Upper lobe of left lung (tissue), 6 donors: ENCODE results near the gene PKDCC. TPM values are rescaled to one million over a fixed set of nuclear protein-coding genes. Genes with fewer than 3 reads are reported as not detected.
"Not testable (repeated sequence)": the region's sequence is repeated elsewhere in the genome, so short reads cannot be mapped to it uniquely, and the experiment has no call there.

Source experiments
- ATAC-seq, 2 donors: fragments of 200-7000 bp; cut with Tn5 transposase; one replicate each; pipeline ENCODE4 v1.9.1; 2022; ENCODE audit warnings: mild to moderate bottlenecking in 2 of 2, moderate library complexity in 2 of 2; ENCODE audit not compliant: low FRiP score in 2 of 2
- DNase-seq, 2 donors: peaks; one replicate each; pipeline ENCODE4 v3.0.0-alpha.2; 2019 to 2020
- H3K27ac ChIP-seq, 4 donors: fragments of 200-600 bp; sonication (generic); one replicate each; pipeline ENCODE4 v1.5.1; 2016 to 2019
- H3K27me3 ChIP-seq, 4 donors: fragments of 200-600 bp; sonication (generic); one replicate each; pipeline ENCODE4 v1.5.1; 2017 to 2019
- H3K36me3 ChIP-seq, 4 donors: fragments of 200-600 bp; sonication (generic); one replicate each; pipeline ENCODE4 v1.5.1; 2016 to 2019
- H3K4me1 ChIP-seq, 4 donors: fragments of 200-600 bp; sonication (generic); one replicate each; pipeline ENCODE4 v1.5.1; 2018 to 2019
- H3K4me3 ChIP-seq, 4 donors: fragments of 200-600 bp; sonication (generic); one replicate each; pipeline ENCODE4 v1.5.1; 2017 to 2019; ENCODE audit warnings: mild to moderate bottlenecking in 2 of 4, moderate library complexity in 1 of 4
- H3K9me3 ChIP-seq, 4 donors: fragments of 200-600 bp; sonication (generic); one replicate each; pipeline ENCODE4 v1.5.1; 2018 to 2019
- EP300 ChIP-seq, 4 donors: sonication (generic); formaldehyde crosslinking; IDR thresholded peaks; one replicate each; pipeline ENCODE4 v1.5.1; 2017; ENCODE audit warnings: antibody characterized with exemption in 4 of 4, control low read depth in 2 of 4
- POLR2A ChIP-seq, 4 donors: fragments of 450-650 bp; IDR thresholded peaks; one replicate each; pipeline ENCODE4 v1.5.1; 2016 to 2017; ENCODE audit warnings: antibody characterized with exemption in 4 of 4, mild to moderate bottlenecking in 2 of 4
- POLR2AphosphoS5 ChIP-seq, 2 donors: sonication (generic); formaldehyde crosslinking; IDR thresholded peaks; one replicate each; pipeline ENCODE4 v1.5.1; 2017; ENCODE audit warnings: antibody characterized with exemption in 2 of 2
- WGBS, 2 donors: methylation state at CpG; one replicate each; pipeline ENCODE4 v1.1.5; 2017 to 2018; 5-methylcytosine and 5-hydroxymethylcytosine counted together
- total RNA-seq, 6 donors: library from RNA; depleted of rRNA in 4 of 6; stranded (reverse); fragments of >200 nt in 4 of 6; gene quantifications; one replicate each; pipeline versions ENCODE4 v1.1.0 to v1.2.1, GENCODE V29; 2016 to 2021
- TF ChIP-seq, protein P1 (sequence below), 6 experiments: fragments of 450-650 bp in 4 of 6; fragments of 200-600 bp in 2 of 6; sonication (generic) in 2 of 6; IDR thresholded peaks; one replicate each; pipeline ENCODE4 v1.5.1; 2016 to 2019; ENCODE audit warnings: antibody characterized with exemption in 6 of 6
- donor health status: DM: no; HTN: no; CAD: no; lungs with moderate emphysema.
- donor health status: DM: no; HTN: yes; CAD: no; lungs with severe emphysema.

The PKDCC gene
- total RNA-seq, 6 donors from 2014 or later: 65.0 to 156 (median 95.9) TPM

DNA sequence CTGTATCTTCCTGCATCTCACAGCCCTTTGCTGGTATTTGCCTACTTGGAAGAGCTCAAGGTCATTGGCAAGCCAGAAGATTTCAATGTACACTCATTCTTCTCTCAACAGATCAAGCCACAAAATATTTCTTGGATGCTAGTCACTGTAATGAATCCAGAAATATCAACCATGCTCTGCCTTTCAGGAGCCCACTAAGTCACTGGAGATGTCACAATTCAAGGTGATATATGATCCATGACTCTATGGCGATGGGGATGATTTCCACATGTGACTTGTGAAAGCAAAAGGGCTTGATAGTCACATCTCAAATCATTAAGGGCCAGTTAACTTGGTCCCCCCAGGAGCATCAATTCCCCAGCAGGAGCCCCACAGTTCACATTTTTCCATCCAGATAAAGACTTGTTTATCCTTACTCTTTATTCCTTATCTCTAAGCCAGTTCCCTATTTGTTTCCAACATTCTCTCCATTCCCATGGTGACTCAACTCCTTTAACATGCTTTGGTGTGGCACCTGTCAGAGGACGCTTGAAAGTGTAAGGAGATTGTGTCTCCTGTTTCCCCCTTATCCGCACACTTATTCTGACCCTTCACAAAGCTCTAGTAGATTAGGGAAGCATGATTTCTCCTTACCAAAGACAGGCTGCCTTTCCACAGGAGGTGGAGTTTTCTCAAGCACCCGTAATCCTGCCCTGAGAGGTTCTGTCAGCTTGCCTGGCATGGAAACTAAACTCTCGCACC, 15.8 kb downstream of the PKDCC start:
- DNase-seq: no peak
- H3K27ac ChIP-seq: peak overlapping the region; percentile 64 to 79 (median 69)
- no peaks in the 10 kb centered on the region for H3K9me3 ChIP-seq
- WGBS, 2 donors: 44% methylated on average over 5 of the region's 5 CpGs
- TF ChIP-seq EP300 (IDR thresholded peaks at IDR 0.05) (peak in 2 of 4 donors; percentile 1 to 35), POLR2AphosphoS5 (IDR thresholded peaks at IDR 0.05) (peak; percentile 48 to 78)
- TF ChIP-seq, protein P1, sequence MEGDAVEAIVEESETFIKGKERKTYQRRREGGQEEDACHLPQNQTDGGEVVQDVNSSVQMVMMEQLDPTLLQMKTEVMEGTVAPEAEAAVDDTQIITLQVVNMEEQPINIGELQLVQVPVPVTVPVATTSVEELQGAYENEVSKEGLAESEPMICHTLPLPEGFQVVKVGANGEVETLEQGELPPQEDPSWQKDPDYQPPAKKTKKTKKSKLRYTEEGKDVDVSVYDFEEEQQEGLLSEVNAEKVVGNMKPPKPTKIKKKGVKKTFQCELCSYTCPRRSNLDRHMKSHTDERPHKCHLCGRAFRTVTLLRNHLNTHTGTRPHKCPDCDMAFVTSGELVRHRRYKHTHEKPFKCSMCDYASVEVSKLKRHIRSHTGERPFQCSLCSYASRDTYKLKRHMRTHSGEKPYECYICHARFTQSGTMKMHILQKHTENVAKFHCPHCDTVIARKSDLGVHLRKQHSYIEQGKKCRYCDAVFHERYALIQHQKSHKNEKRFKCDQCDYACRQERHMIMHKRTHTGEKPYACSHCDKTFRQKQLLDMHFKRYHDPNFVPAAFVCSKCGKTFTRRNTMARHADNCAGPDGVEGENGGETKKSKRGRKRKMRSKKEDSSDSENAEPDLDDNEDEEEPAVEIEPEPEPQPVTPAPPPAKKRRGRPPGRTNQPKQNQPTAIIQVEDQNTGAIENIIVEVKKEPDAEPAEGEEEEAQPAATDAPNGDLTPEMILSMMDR (IDR thresholded peaks at IDR 0.05): no peak
- peaks cover 10 to 31% (median 21%) of the 10 kb centered on the region in 4 donors for H3K4me1 ChIP-seq
- ATAC-seq: peak; percentile 30 to 55
- peaks cover 0 to 10% (median under 1%) of the 10 kb centered on the region in 4 donors for H3K36me3 ChIP-seq
- no peak overlapping the region for H3K4me3 ChIP-seq
- no peaks in the 10 kb centered on the region for H3K27me3 ChIP-seq

DNA sequence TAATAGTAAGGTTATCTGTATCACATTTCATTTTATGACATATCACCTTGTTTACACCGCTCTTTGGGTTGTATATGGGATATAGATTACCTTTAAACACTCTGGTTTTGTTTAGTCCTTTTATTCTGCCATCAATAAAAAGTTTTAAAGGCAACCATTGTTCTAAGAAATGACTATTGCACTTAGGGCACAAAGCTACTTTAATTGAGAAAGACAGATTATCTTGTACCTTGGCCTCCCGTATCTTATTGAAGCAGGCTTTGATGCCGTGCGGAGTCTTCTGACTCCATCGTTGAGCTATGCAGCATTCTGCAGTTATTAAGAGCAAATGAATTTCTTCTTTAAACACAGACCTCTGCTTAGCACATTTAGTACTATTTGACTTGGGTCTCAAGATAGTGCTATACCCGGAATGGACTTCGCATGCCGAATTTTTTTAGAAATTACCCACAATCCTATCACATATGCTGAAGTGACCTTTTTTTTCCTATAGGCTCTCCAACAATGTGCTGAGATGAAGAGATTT, 16.7 kb downstream of the PKDCC start:
- 44 to 50% methylated on average over 8 of the region's 8 CpGs for WGBS, 2 donors
- H3K4me1 ChIP-seq: peaks cover 10 to 28% (median 21%) of the 10 kb centered on the region in 4 donors
- peak overlapping the region; percentile 64 to 79 (median 69) for H3K27ac ChIP-seq
- no peak overlapping the region for H3K4me3 ChIP-seq
- DNase-seq (no peak), ATAC-seq (peak; percentile 16 to 78)
- TF ChIP-seq, protein P1 (IDR thresholded peaks at IDR 0.05): no peak
- peak in 2 of 4 donors; percentile 75 to 85 for TF ChIP-seq EP300 (IDR thresholded peaks at IDR 0.05)
- peak in 1 of 2 donors; percentile 41 for TF ChIP-seq POLR2AphosphoS5 (IDR thresholded peaks at IDR 0.05)
- H3K27me3 ChIP-seq: no peaks in the 10 kb centered on the region
- no peaks in the 10 kb centered on the region for H3K9me3 ChIP-seq
- H3K36me3 ChIP-seq: peaks cover 0 to 2% (median 0%) of the 10 kb centered on the region in 4 donors

DNA sequence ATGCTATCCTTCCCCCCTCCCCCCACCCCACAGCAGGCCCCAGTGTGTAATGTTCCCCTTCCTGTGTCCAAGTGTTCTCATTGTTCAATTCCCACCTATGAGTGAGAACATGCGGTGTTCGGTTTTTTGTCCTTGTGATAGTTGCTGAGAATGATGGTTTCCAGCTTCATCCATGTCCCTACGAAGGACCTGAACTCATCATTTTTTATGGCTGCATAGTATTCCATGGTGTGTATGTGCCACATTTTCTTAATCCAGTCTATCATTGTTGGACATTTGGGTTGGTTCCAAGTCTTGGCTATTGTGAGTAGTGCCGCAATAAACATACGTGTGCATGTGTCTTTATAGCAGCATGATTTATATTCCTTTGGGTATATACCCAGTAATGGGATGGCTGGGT, 17.9 kb downstream of the PKDCC start:
- WGBS, 2 donors: 90% methylated on average over 5 of the region's 5 CpGs
- H3K27me3 ChIP-seq, H3K27ac ChIP-seq, H3K4me3 ChIP-seq, DNase-seq, ATAC-seq, H3K9me3 ChIP-seq, H3K36me3 ChIP-seq: not testable (repeated sequence)
- H3K4me1 ChIP-seq: peaks cover 8 to 20% (median 11%) of the 10 kb centered on the region in 4 donors

DNA sequence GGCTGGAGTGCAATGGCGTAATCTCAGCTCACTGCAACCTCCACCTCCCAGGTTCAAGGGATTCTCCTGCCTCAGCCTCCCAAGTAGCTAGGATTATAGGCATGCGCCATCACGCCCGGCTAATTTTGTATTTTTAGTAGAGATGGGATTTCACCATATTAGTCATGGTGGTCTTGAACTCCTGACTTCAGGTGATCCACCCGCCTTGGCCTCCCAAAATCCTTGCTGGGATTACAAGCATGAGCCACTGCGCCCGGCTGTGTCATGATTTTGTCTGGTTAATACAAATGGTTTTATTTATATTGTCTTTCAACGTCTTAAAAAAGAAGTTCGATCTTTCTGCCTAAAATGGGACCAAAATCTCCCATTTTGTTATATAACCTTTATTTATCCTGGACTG, 19.2 kb downstream of the PKDCC start:
- H3K27me3 ChIP-seq, DNase-seq, H3K4me1 ChIP-seq, H3K4me3 ChIP-seq, H3K36me3 ChIP-seq, H3K9me3 ChIP-seq, ATAC-seq: not testable (repeated sequence)
- 90 to 96% methylated on average over 9 of the region's 9 CpGs for WGBS, 2 donors
- peak overlapping the region in 1 of 4 donors; percentile 6 for H3K27ac ChIP-seq

DNA sequence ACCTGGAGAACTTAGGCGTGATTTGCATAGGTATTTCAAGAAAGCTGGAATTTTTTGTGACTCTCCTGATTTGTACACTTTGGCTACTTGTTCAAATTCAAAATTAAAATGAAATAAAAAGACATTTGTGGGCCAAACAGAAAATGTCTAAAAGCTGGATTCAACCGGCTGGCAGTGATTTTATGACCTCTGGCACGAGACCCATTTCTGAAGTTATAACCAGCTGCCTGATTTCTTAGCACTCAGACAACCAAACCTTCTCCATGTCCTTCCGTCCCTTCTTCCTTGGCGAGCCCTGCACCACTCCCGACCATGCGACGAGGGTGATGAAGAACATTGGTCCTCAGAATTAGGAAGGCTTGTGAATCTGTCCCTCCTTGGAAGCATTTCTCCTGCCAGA, 19.7 kb downstream of the PKDCC start:
- 87 to 88% methylated on average over 8 of the region's 8 CpGs for WGBS, 2 donors
- no peaks in the 10 kb centered on the region for H3K36me3 ChIP-seq
- H3K9me3 ChIP-seq: no peaks in the 10 kb centered on the region
- no peaks in the 10 kb centered on the region for H3K27me3 ChIP-seq
- ATAC-seq (no peak), DNase-seq (no peak)
- H3K4me3 ChIP-seq: no peak overlapping the region
- TF ChIP-seq EP300 (IDR thresholded peaks at IDR 0.05) (no peak), POLR2A (IDR thresholded peaks at IDR 0.05) (no peak), POLR2AphosphoS5 (IDR thresholded peaks at IDR 0.05) (no peak)
- TF ChIP-seq, protein P1 (IDR thresholded peaks at IDR 0.05): no peak
- H3K27ac ChIP-seq: peak overlapping the region in 2 of 4 donors; percentile 3 to 6
- H3K4me1 ChIP-seq: peaks cover 0 to 12% (median 6%) of the 10 kb centered on the region in 4 donors
